Activated CD8-positive, alpha-beta T cell treated with anti-CD3 and anti-CD28 coated beads for 36 hours (primary cell): ENCODE results near the gene NUDT3. TPM values are rescaled to one million over a fixed set of nuclear protein-coding genes. Genes with fewer than 3 reads are reported as not detected.

Experiments used
- ATAC-seq: fragments of 200-7000 bp; cut with Tn5 transposase; one replicate; pipeline ENCODE4 v1.10.0; 2021; ENCODE audit warnings: mild to moderate bottlenecking, moderate library complexity
- CTCF ChIA-PET: fragments of 350-600 bp; sonication (Branson Sonifier 250); formaldehyde crosslinking; loops from one replicate; lab custom pipeline; 2021; ENCODE audit warnings: antibody characterized with exemption; lab: Charles Lee
- POLR2A ChIA-PET: fragments of 350-600 bp; sonication (Branson Sonifier 250); formaldehyde crosslinking; loops from one replicate; lab custom pipeline; 2021; ENCODE audit warnings: antibody characterized with exemption; lab: Charles Lee
- DNase-seq: peaks from one replicate; pipeline ENCODE4 v3.0.0-alpha.2; 2020
- H3K27ac Mint-ChIP-seq: one replicate; pipeline ENCODE4 v1.8.0; 2021; ENCODE audit warnings: mild to moderate bottlenecking, mixed read lengths
- H3K27me3 Mint-ChIP-seq: one replicate; pipeline ENCODE4 v1.8.0; 2021; ENCODE audit warnings: mixed read lengths
- H3K36me3 Mint-ChIP-seq: one replicate; pipeline ENCODE4 v1.8.0; 2021; ENCODE audit warnings: low read depth, mixed read lengths
- H3K4me1 Mint-ChIP-seq: one replicate; pipeline ENCODE4 v1.8.0; 2021; ENCODE audit warnings: low read depth, mixed read lengths
- H3K4me3 Mint-ChIP-seq: one replicate; pipeline ENCODE4 v1.8.0; 2021; ENCODE audit warnings: mild to moderate bottlenecking, moderate library complexity, mixed read lengths
- H3K9me3 Mint-ChIP-seq: one replicate; pipeline ENCODE4 v1.8.0; 2021; ENCODE audit warnings: mixed read lengths
- CTCF ChIP-seq: fragments of 200-600 bp; IDR thresholded peaks from one replicate; pipeline ENCODE4 v1.8.0; 2022; ENCODE audit warnings: antibody characterized with exemption, mild to moderate bottlenecking
- intact Hi-C: fragments of 100-400 bp; cut with micrococcal nuclease; formaldehyde crosslinking; loops from one replicate; pipeline ENCODE4 v1.10.0; 2022
- total RNA-seq, 2 experiments: library from RNA; stranded (reverse); gene quantifications; one replicate each; pipeline ENCODE4 v1.2.3, GENCODE V29; 2021

NUDT3 gene
- total RNA-seq, 2 experiments from 2014 or later = 15.0 to 15.2 TPM

GRCh38 chr6:34308483-34308882 lies 84.0 kb downstream of the NUDT3 start:
- H3K4me3 Mint-ChIP-seq = no peak overlapping the region
- CTCF ChIA-PET = no interaction called here
- TF ChIP-seq CTCF = no peak

GRCh38 chr6:34305982-34306708 lies 86.3 kb downstream of the NUDT3 start:
- ATAC-seq = no peak
- Mint-ChIP-seq H3K4me1 (peaks cover 3% of the 10 kb centered on the region), H3K9me3 (no peaks in the 10 kb centered on the region), H3K4me3 (no peak overlapping the region), H3K27ac (no peak overlapping the region), H3K36me3 (no peaks in the 10 kb centered on the region), H3K27me3 (no peaks in the 10 kb centered on the region)
- POLR2A ChIA-PET = interaction anchor here (0.6 kb wide), 1 partner anchor 27 kb away, joined by 3 read pairs; no protein-coding TSS in a partner anchor
- TF ChIP-seq CTCF = no peak
- intact Hi-C loops = no loop called here
- CTCF ChIA-PET = interaction anchor here (1.2 kb wide), 1 partner anchor 143 kb away, joined by 3 read pairs; no protein-coding TSS in a partner anchor
- no peak for DNase-seq

More at GRCh38 chr6:34308483-34308882, 84.0 kb downstream of the NUDT3 start:
- no peak overlapping the region for H3K27ac Mint-ChIP-seq
- intact Hi-C loops = no loop called here
- no peaks in the 10 kb centered on the region for H3K36me3 Mint-ChIP-seq
- ATAC-seq = no peak
- H3K9me3 Mint-ChIP-seq = no peaks in the 10 kb centered on the region
- H3K27me3 Mint-ChIP-seq = no peaks in the 10 kb centered on the region
- peaks cover 8% of the 10 kb centered on the region for H3K4me1 Mint-ChIP-seq
- POLR2A ChIA-PET = interaction anchor here (1.0 kb wide), 1 partner anchor 68 kb away, joined by 3 read pairs; no protein-coding TSS in a partner anchor
- DNase-seq = no peak

- Mint-ChIP-seq H3K4me1 (peaks cover 3% of the 10 kb centered on the region), H3K27ac (no peak overlapping the region), H3K9me3 (no peaks in the 10 kb centered on the region), H3K36me3 (no peaks in the 10 kb centered on the region), H3K27me3 (no peaks in the 10 kb centered on the region), H3K4me3 (no peak overlapping the region)
- ATAC-seq = no peak
- no peak for TF ChIP-seq CTCF
- CTCF ChIA-PET = no interaction called here
- intact Hi-C loops = no loop called here
- POLR2A ChIA-PET = no interaction called here
- no peak for DNase-seq
Measured at GRCh38 chr6:34305497-34305896, 87.0 kb downstream of the NUDT3 start.

- DNase-seq (no peak), ATAC-seq (no peak)
- CTCF ChIA-PET = interaction anchor here (1.0 kb wide), 1 partner anchor 28 kb away, joined by 5 read pairs; no protein-coding TSS in a partner anchor
- TF ChIP-seq CTCF = no peak
- POLR2A ChIA-PET = no interaction called here
- Mint-ChIP-seq H3K4me3 (no peak overlapping the region), H3K9me3 (no peaks in the 10 kb centered on the region), H3K27me3 (no peaks in the 10 kb centered on the region), H3K4me1 (no peaks in the 10 kb centered on the region), H3K27ac (no peak overlapping the region), H3K36me3 (no peaks in the 10 kb centered on the region)
- intact Hi-C loops = no loop called here
Measured at GRCh38 chr6:34304164-34304563, 88.3 kb downstream of the NUDT3 start.

GRCh38 chr6:34302929-34303328 lies 89.5 kb downstream of the NUDT3 start:
- Mint-ChIP-seq H3K27ac (no peak overlapping the region), H3K9me3 (no peaks in the 10 kb centered on the region), H3K36me3 (no peaks in the 10 kb centered on the region), H3K27me3 (no peaks in the 10 kb centered on the region), H3K4me1 (no peaks in the 10 kb centered on the region), H3K4me3 (no peak overlapping the region)
- intact Hi-C loops = no loop called here
- no peak for ATAC-seq
- TF ChIP-seq CTCF = no peak
- CTCF ChIA-PET = interaction anchor here (1.0 kb wide), 1 partner anchor 107 kb away, joined by 3 read pairs; no protein-coding TSS in a partner anchor
- no peak for DNase-seq
- POLR2A ChIA-PET = no interaction called here
